HG02884 (cell line): ENCODE results near the gene MYBPHL.
"Not testable (repeated sequence)": the region's sequence is repeated elsewhere in the genome, so short reads cannot be mapped to it uniquely, and the experiment has no call there.

Experiments used
- ATAC-seq: cut with Tn5 transposase; IDR thresholded peaks from one replicate; pipeline ENCODE4 v1.9.1; 2021; ENCODE audit warnings: mild to moderate bottlenecking, moderate library complexity; ENCODE audit not compliant: unreplicated experiment

The MYBPHL gene

DNA sequence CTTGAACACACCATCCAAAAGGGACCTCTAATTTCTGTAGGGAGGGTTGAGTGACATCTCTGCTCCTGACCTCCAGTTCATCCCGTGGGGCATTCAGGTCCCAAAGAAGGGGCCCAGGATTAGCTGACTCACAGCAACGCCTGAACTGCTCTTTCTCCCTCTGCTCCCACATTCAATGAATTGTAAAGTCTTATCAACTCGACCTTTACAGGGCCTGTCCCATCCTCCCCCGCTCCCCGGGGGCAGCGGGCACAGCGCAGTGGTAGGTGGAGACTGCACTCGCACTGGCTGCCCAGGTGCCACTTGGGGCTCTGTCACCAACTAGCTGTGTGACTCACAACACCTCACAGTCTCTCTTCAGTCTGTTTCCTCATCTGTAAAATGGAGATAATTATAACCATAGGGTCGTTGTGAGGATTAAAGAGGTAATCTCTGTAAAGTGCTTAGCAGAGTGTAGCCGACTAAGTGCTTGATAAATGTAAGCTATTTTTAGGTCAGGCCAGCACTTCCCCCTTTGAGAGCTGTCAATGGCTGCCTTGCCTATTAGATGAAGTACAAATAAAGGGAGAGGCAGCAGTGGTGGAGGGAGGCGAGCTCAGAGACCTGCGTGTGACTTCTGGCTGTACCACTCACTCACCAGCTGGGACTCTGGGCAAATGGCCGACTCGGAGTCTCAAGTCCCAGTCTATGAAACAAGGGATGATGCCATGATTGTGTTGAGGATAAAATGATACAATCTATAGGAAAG is 637 bp upstream of the MYBPHL start:
- no peak for ATAC-seq

DNA sequence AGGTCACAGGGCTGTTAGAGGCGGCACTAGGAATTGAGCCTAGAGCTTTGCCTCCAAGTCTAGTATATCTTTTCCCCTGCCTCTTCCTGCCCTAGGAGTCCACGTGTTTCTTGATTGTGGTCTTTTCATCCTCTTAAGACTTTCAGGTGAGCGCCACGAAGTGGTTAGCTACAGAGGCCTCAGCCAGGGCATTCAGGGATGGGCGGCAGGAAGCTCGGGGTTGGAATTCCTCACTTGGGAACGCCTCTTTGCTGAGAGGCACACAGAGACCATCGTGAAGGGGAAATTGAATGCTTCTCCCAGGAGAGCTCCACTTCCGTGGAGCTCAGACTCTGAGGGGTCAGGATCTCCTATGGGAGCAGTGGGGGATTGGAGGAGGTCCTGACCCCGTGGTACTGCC is 820 bp downstream of the MYBPHL start:
- ATAC-seq, result not testable (repeated sequence)

- ATAC-seq, result no peak
Measured at GRCh38 chr1:109304226-109304920, 2.4 kb downstream of the MYBPHL start.

DNA sequence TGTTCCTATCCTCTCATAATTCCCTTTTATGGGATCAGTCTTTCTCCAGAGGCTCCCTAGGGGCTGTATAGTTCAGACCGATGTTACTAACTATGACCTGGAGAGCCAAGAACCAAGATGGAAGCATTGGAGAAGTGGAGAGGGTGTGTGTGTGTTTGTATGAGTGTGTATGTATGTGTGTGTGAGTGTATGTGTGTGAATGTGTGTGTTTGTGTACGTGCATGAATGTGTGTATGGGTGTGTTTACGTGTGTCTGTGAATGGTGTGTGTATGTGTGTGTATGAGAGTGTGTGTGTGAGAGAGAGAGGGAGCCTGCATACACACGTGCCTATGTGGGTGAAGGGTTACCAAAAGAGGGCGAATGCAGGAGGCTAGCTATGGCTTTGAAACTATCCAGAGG is 4.9 kb downstream of the MYBPHL start:
- ATAC-seq, result no peak

DNA sequence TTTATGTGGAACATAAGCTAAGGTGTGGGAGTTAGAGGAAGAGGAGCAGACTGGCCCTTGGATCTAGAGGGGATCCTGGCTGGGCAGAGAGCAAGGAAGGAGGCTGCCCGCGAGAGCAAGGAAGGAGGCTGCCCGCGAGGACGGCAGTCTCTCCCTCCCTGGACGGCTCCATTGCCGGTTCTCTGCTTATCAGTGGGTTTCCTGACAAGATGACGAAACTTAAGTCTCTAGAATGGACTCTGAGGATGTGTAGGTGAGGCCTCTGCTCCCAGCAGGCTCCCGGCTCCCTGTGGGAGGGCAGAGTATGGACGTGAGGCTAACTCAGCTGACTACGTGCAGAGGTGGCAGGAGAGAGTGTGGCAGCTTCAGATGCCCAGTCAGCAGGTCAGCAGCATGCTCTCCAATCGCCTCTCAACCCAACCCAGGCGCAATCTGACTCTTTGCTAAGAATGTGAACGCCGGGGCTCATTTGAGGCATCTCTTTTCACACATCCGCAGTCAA is 6.1 kb downstream of the MYBPHL start:
- ATAC-seq, result no peak

DNA sequence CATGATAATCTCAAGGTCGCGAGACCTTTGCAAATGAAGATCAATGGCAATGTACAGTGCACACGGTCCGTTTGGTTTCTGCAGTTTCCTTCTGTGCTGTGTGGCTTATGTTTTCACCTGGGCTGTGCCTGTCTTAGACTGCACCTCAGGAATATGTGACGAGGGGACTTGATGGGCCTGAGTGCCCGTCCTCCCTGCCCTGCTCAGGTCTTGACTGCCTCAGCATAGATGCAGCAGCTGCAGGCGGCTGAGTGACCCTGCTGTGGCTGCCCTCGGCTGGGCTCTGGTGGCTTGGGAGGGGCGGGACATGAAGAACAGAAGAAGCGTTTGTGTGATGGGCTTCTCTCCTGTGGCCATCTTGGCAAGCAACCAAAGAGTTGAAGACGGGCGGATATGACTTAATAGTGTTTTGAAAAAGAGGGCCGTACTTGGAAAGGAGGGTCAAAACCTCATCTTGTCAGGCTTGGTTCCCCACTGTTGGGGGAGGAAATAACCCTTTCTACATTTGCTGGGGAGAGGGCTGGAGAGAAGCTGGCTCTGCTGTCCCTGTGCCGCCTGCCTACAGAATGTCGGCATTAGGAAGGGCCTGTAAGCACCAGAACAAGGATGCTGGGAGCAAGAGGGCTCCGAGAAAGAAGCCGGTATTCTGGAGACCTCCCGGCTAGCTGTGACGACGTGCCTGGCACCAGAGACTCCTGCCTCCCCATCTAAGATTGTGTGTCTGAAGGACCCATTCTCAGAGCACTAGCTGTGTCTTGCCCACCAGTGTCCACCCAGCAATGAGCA is 7.1 kb downstream of the MYBPHL start:
- no peak for ATAC-seq

DNA sequence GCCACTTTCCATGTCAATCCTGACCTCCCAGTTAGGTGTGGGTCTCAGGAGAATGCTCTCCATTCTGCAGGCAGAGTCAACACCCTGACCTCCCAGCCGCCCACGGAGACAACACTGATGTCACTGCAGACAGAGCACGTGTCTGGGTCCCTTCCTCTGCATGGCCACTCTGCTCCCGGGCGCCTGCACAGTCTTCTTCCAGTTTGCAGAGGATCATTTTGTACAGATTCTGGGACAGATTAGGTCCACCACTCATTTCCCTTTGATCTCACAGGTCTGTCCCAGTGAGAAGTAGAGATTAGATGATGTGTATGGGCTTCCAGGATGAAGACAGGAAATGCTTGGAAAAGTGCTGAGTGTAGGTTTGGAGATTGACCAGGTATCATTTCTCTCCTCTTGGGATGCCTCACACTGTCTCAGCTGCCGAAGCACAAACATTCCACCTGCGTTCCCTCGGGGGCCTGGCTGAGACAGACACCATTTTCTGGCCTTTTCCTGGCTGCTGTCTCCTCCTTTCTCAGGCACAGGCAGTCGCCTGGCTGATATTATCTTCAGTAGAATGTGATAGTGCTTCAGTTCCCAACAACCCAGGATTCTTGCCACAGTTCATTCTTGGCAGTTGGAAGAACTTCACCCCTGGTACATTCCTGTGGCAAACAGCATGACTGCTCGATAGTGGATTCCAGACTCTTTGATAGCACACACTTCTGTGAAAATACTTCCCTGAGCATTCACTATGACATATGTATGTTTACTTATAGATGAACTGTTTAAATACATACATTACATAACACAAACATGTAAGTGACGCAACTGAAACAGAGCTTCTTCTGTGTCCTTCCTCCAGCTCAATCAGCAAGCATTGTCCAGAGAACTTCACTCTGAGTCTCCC is 7.9 kb downstream of the MYBPHL start:
- ATAC-seq, result no peak

- ATAC-seq, result no peak
Measured at GRCh38 chr1:109296782-109297181, 10.0 kb downstream of the MYBPHL start.

GRCh38 chr1:109295712-109296415 is 10.9 kb downstream of the MYBPHL start:
- ATAC-seq, result no peak

DNA sequence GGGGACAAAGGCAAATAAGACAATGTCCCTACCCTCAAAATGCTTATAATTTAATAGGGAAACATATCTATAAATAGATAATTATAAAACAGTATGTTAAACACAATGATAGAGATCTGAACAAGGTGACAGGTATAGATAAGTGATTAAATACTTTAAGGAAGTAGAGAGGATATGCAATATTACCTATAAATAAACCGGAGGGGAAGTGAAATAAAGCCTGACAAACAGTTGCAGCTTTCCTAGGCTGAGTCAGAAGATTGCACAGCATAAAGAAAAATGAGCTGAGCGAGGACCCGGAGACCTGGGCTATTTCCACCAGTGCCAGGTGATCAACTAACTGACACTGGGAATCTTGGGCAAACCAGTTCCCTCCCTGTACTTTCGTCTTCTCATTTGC is 12.3 kb downstream of the MYBPHL start:
- no peak for ATAC-seq

GRCh38 chr1:109293026-109293425 is 13.8 kb downstream of the MYBPHL start:
- ATAC-seq, result no peak

DNA sequence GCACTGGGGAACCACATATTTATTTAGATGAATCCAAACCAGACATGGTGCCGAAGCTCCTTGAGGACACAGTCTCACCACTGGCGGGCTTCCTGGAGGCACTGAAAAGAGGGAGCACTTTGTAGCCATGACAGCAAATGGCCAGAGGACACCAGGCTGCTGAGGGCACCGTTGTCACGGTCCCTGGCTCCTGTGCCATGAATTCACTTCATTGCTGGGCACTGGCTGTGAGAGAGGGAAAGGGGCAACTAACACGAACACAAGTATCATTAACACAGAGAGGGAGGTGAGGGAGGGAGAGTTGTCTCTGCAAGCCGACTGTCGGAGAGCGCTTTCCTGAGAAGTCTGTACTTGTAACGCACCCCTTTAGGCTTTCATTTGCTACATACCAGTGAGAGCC is 14.4 kb downstream of the MYBPHL start:
- ATAC-seq, result no peak

- no peak for ATAC-seq
Measured at GRCh38 chr1:109290998-109291397, 15.8 kb downstream of the MYBPHL start.

DNA sequence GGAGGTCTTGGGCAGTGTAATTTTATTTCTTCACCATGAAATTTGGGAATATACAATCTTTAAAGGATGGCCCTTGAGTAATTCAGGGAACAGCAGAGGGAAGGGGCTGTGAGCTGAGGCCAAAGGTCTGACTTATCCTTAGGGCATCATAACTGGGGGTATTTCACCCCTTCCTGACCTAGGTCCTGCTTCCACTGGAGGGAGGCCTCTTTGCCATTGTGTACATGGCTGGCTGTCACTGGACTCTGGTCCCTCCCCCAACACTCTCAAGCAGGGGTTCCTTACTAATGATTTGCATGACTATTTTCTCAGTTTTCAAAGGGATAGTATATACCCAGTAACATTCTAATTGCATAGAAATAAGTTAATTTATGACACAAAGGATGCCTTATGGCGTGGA is 16.7 kb downstream of the MYBPHL start:
- no peak for ATAC-seq

DNA sequence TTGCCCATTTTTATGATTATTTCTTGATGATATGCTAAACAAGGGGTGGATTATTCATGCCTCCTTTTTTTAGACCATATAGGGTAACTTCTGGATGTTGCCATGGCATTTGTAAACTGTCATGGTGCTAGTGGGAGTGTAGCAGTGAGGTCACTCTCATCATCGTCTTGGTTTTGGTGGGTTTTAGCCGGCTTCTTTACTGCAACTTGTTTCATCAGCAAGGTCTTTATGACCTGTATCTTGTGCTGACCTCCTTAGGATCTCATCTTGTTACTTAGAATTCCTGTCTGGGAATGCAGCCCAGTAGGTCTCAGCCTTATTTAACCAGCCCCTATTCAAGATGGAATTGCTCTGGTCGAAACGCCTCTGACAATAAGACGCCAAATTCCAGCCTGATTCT is 20.0 kb downstream of the MYBPHL start:
- ATAC-seq, result not testable (repeated sequence)

GRCh38 chr1:109283748-109284600 is 22.8 kb downstream of the MYBPHL start:
- no peak for ATAC-seq

DNA sequence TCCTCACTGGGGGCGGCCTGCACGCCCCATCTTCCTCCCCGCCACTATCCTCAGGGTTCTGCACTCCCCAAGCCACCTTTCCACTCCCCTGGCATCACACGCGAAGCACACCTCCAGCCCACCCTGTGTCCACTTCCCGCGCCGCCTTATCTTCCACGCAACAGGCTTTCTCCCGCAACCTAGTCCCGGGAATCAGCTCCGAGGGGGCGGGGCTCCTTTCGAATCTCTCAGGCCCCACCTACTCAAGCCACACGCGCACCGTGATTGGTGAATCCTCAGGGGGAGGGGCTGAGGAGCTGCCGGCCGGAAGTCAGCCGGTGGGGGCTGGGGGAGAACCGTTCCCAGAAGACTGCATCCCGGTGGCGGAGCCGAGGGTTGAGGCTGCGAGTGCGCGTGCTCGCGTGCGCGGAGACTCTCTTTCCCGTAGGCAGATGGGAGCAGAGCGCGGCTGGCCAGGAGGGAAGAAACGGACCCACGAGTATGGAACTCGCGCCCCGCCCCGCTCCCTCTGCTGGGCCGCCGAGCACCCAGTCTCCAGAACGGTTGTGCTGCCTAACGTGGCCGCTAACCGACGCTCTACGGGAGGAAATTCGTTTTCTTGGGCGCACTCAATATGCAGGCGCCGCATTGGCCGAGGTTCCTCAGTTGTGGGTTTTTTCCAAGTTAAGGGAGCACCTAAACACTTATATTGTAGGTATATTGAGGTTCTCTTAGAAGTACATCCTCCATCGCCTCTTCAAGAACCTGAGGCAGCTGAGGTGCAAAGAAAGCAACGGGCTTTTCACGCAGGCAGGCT is 23.7 kb downstream of the MYBPHL start, which contains the start of gene PSRC1:
TSS of gene PSRC1 (minus strand) at position 194 of the 796 bp plus-strand sequence.
- ATAC-seq, result peak; percentile 93

DNA sequence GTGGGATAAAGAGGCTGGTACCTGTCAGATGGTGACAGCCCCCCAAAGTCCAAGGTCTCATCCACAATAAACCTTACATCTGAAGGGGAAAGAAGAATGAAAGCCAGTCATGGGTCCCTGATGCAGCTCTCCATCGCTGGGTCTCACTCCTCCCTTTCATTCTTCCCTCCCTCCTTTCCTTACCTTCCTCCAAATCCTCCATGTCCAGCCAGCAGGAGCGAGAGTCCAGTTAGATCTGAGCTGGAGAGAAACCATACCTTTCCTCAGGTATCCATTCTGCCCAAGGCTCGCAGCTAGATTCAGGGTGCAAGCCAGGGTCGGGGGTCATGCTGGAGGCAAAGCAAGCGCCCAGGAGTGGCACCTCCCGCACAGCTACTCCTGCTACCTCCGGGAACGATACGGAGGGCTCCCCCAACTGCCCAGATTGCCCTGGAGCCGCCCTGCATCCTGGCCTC is 24.3 kb downstream of the MYBPHL start:
- ATAC-seq, result no peak
